Left renal cortex interstitium (tissue), 4 donors: ENCODE results near the gene OR52W1. TPM values are rescaled to one million over a fixed set of nuclear protein-coding genes. Genes with fewer than 3 reads are reported as not detected.

ENCODE experiments used
- DNase-seq, 4 donors: peaks; one replicate each; pipeline ENCODE4 v3.0.0-alpha.2; 2013; ENCODE audit warnings: low read depth in 4 of 4, low spot score in 2 of 4, missing footprints in 1 of 4
- polyA plus RNA-seq, 4 donors: library from polyadenylated mRNA; unstranded; fragments of 120-200 nt; gene quantifications; one replicate each; pipeline ENCODE4 v1.2.1, GENCODE V29; 2013; ENCODE audit not compliant: insufficient read length in 4 of 4

OR52W1 gene, protein sequence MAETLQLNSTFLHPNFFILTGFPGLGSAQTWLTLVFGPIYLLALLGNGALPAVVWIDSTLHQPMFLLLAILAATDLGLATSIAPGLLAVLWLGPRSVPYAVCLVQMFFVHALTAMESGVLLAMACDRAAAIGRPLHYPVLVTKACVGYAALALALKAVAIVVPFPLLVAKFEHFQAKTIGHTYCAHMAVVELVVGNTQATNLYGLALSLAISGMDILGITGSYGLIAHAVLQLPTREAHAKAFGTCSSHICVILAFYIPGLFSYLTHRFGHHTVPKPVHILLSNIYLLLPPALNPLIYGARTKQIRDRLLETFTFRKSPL
- polyA plus RNA-seq, result under 1 TPM in 2 of 4 donors, not detected in 2; 0.21 to 0.27 TPM

DNA sequence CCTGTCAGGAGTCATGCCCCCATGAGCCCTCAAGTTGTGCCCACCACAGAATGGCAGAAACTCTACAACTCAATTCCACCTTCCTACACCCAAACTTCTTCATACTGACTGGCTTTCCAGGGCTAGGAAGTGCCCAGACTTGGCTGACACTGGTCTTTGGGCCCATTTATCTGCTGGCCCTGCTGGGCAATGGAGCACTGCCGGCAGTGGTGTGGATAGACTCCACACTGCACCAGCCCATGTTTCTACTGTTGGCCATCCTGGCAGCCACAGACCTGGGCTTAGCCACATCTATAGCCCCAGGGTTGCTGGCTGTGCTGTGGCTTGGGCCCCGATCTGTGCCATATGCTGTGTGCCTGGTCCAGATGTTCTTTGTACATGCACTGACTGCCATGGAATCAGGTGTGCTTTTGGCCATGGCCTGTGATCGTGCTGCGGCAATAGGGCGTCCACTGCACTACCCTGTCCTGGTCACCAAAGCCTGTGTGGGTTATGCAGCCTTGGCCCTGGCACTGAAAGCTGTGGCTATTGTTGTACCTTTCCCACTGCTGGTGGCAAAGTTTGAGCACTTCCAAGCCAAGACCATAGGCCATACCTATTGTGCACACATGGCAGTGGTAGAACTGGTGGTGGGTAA, at the start of gene OR52W1:
Gene OR52W1 (plus strand): TSS at position 51 of the 637 bp plus-strand sequence. CDS start 0 bp downstream, at position 51.
- DNase-seq, result no peak

DNA sequence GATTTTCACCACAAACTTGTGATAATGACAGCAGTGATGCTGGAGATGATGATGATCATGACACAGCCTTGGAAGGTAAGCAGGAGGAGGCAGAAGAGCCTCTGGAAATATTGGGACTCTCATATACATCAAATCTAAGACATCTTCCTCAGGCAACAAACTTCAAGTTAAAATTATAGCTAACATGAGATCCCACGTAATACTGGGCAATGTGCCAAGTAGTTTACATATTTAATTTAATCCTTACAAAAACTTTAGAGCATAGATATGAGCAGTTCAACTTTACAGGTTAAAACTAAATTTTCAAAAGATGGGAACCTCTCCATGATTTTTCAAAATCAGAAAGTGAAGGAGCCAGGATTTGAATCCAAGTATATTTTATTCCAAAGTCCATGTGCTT, 47.9 kb upstream of the OR52W1 start:
- DNase-seq, result no peak

DNA sequence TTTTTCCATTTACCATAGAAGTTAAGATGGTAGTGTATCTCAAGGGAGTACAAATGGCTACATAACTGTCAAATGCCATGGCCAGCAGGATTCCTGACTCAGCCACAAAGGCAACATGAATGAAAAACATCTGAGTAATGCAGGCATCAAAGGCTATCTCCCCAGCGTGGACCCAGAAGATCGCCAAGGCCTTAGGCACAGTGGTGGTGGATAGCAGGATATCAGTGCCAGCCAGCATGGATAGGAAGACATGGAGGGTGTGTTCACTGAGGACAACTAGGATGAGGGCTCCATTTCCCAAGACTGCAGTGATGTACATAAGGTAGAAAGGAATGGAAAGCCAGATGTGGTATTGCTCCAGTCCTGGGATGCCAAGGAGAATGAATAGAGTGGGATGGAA, 46.9 kb upstream of the OR52W1 start:
- no peak for DNase-seq

DNA sequence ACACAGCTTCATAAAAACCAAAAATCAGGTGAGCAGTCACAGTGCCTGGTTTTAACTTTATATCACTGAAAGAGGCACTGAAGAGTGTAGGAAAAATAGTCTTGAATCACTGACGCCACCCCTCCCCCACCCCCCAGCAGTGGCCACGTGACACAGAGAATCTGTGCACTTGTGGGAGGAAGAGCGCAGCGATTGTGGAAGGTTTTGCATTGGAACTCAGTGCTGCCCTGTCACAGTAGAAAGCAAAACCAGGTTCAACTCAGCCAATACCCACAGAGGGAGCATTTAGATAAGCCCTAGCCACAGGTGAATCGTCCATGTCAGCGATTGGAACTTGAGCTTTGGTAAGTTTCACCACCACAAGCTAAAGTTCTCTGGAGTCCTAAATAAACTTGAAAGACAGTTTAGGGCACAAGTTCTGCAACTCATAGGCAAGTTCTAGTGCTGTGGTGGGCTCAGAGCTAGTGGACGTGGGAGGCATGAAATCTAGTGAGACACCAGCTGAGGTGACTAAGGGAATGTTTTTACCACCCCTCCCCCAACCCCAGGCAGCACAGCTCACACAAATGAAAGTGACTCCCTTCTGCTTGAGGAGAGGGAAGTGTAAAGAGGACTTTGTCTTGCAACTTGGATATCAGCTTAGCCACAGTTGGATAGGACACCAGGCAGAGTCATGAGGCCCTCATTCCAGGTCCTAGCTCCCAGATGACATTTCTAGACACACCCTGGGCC, 42.2 kb upstream of the OR52W1 start:
- no peak for DNase-seq

DNA sequence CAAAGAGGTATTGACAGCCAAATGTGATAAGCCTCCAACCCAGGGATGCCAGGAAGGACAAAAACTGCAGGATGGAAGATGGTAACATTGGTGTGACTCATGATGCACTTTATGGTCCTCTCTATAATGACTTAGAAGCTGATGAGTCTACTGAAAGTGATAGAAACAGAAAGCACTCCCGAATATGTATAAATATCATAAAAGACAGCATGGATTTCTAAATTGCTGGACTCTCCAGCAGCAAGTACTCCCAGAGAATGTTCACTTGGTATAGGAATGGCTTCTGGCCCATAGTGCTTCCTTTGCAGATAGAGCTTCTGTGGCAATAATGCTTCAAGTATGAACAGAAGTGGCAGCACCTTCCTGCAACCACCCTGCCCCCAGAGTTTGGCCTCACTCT, 28.8 kb upstream of the OR52W1 start, which contains the start of gene OR52B2:
Gene OR52B2 (minus strand): TSS at position 101 of the 400 bp plus-strand sequence. CDS start 0 bp downstream, at position 101.
- no peak for DNase-seq

DNA sequence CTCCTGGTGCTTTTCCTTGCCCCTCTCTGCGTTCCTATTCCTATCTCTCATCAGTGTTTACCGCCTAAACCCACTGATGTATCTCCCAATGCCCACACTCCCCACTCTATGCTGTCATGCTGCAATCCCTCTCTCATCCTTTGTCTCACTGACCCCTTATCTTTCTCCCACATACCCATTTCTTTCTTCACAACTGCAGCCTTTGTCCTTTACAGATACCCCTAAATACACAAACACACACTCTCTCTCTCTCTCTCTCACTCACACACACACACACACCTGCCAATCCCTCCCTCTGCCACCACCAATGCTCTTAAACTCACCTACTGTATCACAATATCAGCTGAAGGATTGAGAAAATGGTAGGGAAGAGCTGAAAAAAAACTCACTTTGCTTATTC, 23.6 kb upstream of the OR52W1 start:
- DNase-seq, result no peak

DNA sequence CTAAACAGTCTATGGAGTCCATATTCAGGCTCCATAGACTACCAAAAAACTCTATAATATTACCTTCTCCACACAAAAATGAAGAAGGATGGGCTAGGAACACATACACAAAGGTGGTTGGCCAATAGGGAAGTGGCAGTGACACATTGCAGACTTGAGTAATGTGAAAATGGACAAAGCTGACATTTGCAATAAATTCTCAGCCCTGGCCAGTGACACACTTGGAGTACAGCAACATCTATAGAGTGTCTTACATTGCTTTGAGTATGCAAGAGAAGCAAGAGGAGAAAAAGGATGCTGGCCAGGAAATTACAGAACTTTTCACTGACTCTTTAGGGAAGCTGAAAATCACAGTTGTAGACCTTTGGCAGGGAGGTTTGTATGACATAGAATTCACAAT, 7.3 kb upstream of the OR52W1 start:
- no peak for DNase-seq

DNA sequence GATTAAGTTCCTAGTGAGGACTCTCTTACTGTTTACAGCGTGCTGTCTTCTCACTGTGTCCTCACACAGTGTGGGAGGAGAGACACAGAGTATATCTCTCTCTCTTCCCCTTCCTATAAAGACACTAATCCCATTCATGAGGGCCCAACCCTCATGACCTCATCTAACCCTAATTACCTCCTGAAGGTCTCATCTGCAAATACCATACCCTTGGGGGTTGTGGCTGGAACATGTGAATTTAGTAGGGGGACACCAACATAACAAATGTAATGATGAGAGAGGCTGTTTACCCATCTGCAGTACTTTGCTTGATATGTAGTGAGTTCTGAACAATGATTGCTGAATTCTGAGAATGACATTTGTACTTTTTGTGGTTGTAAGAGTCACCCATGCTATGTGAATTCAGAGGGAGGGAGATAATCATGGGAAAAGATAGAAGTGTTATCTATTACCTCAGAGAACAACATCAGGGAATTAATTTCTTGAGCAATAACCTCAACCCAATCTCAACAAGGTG, 4.9 kb upstream of the OR52W1 start:
- DNase-seq, result no peak

DNA sequence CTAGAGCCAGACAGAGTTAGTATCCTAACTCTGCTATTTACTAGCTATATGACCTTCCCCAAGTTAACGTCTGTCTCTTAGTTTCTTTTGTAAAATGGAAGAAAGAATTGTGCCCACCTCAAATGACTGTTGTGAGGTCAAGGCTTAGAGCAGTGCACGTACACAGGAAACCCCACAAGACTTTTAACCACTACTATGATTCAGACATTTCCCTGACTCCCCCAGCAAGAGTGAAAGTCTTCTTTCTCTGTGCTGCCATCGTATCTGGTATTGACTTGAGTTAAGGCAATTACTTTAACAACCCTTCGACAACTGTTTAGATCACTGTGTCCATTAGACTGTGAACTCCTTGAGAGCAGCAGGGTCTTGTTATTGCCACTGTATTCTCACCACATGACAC, 2.6 kb upstream of the OR52W1 start:
- no peak for DNase-seq

DNA sequence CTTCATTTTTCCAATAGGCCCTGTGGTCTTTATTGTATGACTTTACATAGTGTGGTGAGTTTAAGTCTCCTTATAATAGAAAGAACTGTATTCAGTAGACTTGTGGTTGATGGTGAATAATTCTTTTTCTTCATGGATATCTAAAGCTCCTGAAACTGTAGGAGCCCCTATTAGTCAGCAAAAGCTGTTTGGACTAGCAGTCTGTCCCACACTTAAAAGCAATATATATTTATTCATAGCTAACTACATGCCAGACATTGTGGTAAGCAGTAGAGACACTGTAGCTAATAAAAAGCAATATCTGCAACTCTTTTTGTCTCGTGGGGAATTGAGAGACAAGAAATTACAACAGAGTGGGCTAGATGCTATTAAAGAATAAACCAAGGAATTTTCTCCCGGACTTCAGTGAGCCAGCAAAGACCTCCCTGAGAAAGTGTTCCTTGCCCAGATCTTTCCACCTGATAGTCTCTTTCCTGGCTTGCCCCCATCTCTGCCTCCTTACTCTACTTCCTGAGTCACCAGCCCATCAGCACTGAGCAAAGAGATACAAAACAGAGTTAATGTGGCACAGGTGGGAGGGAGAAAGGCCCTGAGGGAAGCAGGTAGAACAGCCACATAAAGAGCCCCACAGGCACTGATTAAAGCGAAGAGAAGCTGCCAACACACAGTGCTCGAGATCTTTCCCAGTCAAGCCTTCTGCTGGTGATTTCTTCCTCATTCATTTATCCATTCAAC, 1.4 kb upstream of the OR52W1 start:
- no peak for DNase-seq

DNA sequence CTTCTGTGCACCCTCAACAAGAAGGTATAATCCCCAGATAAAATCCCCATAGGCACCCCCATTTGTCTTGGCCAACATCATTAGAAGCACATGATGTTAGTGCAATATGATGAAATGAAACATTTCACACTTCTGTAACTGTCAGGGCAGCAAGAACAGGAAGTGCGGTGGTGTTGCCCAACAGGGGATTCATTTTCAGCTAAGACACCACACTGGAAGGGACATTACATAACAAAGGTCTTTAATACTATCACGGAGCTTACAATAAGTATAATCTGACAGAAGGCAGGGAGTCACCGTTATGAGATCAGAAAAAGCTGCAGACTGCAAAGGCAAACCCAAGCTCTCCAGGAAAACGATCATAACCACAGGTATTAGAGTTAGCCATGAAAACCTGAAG, 2.0 kb downstream of the OR52W1 start:
- DNase-seq, result no peak

DNA sequence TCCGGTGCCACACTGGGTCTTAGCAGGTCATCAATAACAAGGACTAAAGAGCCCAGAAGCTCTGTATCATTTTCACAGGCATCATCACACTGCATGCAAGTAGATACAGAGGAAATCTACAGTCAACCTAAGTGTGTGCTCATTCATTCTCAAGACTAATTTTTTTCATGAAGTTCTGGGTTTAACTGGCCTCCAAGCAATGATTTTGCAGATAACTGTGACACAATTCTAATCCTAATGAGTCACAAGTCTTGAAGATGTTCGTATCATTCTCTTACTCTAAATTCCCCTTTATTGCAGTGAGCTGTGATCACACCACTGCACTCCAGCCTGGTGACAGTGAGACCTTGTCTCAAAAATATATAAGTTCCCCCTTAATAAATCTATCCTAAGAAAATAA, 2.5 kb downstream of the OR52W1 start:
- no peak for DNase-seq

DNA sequence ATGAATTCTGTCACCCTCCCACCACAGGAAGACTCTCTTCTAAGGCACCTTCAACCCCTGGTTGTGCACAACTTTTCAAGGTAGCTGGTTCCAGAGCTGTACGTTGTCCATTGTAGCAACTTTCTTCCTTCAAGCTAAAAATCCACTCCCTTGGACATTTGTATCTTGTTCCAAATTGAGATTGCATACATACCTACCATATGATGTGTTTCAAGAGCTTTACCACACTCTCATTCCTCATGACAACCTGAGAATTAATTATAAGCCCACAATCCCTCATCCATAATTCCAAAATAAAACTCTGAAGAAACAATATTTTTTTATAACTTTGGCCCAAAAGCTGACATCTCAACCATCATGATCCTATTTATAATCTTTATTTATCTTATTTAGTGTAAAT, 3.0 kb downstream of the OR52W1 start:
- no peak for DNase-seq

DNA sequence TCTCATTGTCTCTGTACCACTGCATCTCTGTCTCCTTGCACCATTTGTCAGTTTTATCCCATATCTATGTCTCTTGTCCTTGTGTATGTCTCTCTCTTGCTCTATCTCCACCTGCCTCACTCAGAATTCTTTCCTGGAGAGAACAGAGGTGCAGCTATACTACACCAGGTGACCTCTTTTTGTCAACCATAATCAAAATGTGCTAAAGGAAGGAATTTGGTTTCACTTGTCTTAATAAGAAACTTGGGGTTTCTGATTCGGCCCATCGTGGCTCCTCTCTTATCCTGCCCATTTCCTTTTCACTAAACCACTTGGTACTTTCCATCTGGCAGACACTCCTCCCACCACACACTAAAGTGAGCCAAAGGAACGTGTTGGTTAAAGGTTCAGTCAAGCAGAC, 4.3 kb downstream of the OR52W1 start:
- DNase-seq, result no peak

DNA sequence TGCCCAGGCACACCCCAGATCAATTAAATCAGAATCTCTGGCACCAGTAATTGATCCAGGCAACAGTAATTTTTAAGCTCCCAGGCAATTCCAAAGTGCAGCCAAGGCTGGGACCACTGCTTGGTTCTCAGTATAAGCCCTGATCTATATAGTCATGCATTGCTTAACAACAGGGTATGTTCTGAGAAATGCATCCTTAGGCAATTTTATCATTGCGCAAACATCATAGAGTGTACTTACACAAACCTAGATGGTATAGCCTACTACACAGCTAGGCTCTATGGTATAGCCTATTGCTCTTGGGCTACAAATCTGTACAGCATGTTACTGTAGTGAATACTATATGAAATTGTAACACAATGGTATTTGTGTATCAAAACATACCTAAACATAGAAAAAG, 5.7 kb downstream of the OR52W1 start:
- DNase-seq, result no peak

DNA sequence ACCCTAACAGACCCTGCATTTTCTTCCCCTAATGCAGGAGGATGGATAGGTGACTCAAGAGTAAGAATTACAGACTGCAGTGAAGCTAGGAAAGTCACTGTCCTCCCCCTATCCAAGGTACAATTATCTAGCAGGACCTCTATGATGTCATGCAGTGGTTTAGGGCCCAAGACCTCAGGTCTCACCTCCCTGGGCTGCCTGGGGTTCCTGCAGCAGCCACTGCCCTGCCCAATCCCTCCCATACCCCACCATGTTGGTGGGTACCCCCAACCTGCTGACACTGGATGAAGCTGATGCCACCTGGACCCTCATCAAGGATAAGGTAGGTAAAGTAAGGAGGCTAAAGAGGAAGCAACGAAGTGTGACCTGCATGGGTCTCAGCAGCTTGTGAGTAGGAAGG, 6.3 kb downstream of the OR52W1 start, which contains the start of gene C11orf42:
Gene C11orf42 (plus strand): TSS at position 192 of the 400 bp plus-strand sequence. CDS start 59 bp downstream, at position 251.
- DNase-seq, result no peak

DNA sequence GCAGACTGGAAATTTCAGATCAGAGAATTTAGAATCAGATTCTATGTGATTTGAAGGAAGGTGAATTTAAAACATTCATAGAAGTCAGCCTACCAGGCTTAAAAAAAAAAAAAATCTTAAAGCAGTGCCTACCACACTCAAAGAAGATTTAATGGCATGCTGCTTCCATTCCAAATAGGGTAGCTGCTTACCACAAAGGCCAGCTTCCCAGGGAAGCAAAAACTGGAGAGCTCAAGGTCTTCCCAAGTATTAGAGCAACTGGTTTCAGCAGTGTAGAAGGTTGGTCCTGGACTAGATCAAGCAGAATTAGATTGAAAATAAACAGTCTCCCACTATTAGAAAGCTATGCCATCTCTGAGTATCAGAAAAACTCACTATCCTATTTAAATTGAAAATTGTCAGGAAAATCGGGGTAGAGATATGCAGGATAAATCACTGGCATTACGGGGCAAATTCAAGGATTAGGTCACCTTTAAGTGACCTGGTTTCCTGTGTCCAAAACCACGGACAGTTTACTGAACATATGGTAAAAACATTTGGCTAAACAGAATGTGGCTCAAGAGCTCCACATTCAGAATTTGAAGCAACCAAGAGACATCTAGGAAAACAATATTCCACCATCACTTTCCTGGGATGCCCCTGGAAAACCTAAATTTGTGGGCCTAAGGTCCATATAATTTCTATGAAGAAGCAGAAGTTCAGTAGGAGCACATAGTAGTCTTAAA, 7.6 kb downstream of the OR52W1 start:
- DNase-seq, result no peak

DNA sequence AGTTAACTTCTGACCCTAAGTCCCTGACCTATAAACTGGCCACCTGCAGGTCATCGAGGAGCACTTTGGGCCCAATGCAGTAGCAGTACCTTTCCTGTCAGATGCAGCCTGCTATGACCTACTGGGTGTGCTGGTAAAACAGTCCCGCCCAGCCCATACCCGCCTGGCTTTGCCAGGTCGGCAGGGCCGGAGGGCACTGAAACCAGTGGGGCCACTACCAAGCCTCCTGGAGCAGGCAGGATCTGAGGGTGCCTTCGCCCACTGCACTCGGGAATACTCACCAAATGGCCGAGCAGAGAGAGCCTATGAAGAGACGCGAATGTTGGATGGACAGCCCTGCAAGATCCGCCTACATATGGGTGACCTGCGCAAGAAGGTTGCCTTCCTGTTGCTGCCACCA, 10.8 kb downstream of the OR52W1 start:
- DNase-seq, result no peak

DNA sequence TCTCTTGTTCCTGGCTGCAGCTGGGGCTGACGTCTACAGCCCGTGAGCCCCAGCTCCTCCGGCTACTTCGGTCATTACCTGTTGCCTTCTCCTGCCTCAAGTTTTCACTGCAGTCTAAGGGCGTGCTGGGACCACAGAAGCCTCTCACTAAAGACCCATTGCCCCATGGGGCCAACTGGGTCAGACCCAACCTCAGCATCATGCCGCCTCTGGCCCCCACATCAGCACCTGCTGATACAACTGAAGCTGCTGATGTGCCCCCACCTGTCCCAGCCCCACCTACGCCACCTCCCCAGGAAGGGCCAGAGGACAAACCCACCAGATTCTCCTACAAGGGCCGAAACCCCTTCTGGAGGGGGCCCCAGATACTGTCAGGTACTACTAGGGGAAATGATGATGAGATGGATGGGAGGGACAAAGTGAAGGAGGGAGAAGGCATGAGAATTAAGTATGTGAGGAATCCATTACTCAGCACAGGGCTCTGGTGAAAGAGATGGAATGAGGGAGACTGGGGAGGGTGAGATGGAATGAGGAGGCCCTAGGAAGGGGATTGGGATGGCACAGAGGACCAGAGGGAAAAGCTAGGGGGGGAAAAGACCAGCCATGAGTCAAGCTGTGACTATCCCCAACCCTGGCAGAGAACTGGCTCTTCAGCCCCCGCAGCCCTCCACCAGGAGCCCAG, 11.4 kb downstream of the OR52W1 start:
- no peak for DNase-seq
